ENCODE results near the gene SLC35G3.
"Not testable (repeated sequence)": the region's sequence is repeated elsewhere in the genome, so short reads cannot be mapped to it uniquely, and the experiment has no call there.

SLC35G3 gene

DNA sequence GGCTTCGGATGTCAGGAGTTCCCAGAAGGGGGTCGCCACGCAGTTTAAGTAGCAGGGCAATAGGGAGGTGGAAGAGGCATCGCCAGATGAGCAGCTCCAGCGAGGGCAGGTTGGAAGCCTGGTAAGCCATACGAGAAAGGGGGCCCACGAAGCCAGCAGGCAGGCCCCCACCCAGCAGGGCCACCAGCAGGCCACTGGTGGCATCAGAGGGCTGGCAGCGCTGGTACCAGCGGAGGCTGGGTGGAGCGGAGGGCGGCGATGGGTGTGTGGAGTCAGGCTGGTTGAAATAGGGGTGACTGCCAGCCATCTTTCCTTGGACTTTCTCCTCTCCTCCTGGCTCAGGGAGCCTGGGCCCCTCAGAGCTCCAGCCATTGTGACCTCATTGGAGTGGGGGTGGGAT is at the start of gene SLC35G3:
TSS of gene SLC35G3 (minus strand) at position 393 of the 400 bp plus-strand sequence. CDS start at position 307, 86 bp downstream.
- DNase-seq (ENCODE audit: low read depth in 2 of 2), result not testable (repeated sequence)

DNA sequence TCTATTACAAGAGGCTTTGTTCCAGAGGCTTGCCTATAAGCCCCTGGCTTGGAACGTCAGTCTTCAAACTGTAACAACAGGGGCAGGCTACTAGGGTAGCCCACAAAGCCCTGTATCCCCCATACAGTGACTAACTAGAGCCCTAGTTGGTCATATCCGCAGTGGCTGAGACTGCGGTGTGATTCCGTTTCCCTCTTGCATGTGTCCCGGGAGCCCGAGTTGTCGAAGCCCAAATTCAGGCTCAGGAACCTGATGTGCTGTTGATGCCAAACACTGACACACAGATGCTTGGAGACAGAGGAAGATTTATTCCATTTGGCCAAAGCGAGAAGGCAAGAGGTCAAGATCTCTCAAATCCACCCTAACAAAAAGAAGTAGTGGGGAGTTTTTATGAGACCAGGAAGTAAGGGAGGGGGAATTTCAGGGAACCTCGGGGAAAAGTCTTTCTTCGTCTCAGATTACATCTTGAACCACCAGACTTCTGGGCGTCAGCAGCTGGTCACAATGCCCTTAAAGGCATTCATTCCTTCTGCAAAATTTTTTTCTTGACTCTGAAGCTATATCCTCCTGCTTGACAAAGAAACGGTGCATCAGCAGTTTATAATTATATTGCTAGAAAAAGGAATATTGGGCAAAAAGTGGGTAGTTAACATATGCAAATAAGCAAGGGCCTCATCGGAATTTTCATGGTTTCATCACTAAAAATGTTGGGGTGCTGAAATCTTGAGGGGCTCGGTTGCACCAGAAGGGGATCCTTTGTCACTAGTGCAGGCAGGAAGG is 49.6 kb upstream of the SLC35G3 start:
- DNase-seq (ENCODE audit: low read depth in 2 of 2), result peak; percentile 23 to 27

DNA sequence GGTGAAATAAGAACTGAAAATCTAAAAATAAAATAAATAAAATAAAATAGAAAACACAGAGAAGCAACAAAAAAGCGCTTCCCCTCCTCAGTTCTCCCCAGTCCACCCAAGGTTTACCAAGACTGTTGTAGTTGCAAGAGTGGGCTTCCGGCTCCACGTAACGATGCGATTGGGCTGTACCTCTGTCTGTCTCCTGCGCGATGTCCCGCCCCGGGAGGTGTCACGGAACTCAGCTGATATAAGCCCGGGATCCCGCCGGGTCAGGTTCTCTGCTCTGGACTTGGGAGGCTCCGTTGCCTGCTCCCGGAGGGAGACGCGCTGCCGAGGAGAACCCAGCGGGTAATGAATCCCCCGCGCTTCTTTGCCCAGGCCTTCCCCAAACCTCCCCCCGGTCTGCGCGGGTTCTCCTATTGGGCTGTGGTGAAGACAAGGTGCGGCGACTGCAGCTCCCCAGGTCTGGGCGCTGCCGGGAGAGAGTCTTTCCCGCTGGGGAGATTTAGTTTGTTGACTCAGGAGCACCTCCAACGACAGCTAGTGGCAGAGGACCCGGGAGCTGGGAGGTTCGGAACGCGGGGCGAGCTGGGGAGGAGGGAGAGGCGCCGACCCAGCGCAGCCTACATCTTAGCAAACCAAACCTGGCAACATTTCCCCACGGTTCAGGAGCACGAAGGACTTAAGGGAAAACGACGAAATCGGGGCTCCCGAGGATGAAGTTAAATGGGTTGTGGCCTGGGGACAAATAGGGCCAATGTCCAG is 48.8 kb upstream of the SLC35G3 start, which contains the start of gene SLFN5:
TSS of gene SLFN5 (plus strand) at position 268 of the 756 bp plus-strand sequence. CDS start 15,619 bp downstream, outside the sequence.
- peak; percentile 86 to 88 for DNase-seq (ENCODE audit: low read depth in 2 of 2)

DNA sequence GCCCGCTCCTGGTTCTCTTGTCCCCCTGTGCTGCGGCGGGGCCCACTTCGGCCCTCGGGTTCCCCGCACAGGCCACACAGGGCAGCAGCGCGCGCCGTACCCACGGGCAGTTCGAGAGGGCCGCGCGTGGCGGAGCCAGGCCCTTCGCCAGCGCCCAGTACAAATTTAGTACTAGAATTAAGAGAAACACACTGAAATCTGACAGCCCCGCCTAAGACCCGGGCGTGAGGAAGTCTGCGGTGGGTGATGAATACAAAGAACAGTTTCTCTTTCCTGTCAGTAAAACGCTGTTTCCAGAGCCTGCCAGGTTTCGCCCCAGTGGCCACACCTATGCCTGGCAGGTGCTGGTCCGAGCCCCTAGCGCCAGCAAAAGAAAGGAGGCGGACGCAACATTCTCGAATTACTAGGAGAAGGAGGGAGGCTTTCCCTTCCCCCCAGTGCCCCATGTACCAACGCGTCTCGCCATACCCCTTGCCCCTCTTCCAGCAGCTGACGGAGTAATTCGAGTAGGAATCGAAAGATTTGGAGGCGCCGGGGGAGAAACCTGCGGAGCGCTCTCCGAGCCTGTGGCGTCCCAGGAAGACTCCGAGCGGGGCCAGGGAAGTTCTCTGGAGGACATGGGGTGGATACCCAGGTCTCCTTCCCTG is 48.1 kb upstream of the SLC35G3 start:
- peak; percentile 69 to 80 for DNase-seq (ENCODE audit: low read depth in 2 of 2)

DNA sequence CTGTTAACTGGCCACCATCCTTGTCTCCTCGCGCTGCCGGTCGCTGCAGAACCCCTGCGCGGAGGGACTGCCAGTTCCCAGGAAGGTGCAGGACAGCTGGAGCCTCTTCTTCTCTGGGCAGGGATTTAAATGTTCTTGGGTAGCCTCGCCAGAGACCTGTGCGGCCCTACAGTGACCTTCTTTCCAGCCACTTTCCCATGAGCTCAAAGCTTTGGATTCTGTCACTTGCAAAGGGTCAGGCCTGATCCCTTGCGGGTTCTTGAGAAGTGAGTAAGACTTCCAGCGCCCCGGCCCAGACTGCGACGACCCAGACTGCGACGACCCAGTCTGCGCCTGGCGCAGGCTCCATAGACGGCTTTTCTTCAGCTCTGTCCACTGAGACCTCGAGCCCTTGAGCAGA is 47.3 kb upstream of the SLC35G3 start:
- no peak for DNase-seq (ENCODE audit: low read depth in 2 of 2)

DNA sequence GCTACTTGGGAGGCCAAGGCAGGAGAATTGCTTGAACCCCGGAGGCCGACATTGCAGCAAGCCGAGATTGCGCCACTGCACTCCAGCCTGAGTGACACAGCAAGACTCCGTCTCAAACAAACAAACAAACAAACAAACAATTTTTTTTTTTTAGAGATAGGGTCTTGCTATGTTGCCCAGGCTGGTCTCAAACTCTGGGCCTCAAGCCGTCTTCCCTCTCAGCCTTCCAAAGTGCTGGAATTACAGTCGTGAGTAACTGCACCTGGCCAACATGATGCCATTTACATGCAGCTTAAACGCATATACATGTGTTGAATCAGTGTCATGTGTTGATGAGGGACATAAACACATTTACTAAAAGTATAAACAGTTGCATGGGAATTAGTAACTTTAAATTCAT is 46.7 kb upstream of the SLC35G3 start:
- DNase-seq (ENCODE audit: low read depth in 2 of 2), result no peak

DNA sequence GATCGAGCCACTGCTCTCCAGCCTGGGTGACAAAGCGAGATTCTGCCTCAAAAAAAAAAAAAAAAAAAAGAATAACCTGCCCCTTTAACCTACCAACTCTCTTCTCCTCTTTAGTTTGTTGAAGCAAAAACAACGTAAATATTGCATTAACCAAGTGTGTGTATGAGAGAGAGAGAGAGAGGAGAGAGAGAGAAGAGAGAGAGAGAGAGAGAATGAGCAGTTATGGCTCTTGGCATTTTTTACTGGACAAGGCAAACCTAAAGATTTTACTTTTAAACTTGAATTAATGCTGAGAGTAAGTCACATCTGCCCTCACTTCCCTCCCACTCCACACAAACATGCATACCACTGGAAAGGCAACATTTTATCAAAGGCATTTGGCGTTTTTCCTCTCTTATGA is 45.6 kb upstream of the SLC35G3 start:
- DNase-seq (ENCODE audit: low read depth in 2 of 2), result no peak

DNA sequence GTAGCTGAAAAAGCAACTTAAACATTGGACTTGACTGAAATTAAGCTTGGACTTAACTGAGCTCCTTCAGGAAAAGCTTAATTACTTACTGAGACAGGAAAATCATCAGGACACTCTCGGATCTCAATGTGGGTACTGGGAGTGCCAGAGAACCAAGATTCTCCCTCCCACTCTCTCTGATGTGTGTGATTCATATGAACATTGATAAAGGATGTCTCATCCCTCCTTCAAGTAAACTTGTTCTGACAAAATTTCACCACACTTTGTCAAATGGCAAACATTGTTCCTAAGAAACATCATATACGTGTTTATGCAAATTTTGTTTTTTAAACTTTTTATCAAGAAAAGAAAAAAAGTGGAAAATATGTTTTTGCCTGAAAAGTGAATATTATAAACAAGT is 44.6 kb upstream of the SLC35G3 start:
- DNase-seq (ENCODE audit: low read depth in 2 of 2), result no peak

DNA sequence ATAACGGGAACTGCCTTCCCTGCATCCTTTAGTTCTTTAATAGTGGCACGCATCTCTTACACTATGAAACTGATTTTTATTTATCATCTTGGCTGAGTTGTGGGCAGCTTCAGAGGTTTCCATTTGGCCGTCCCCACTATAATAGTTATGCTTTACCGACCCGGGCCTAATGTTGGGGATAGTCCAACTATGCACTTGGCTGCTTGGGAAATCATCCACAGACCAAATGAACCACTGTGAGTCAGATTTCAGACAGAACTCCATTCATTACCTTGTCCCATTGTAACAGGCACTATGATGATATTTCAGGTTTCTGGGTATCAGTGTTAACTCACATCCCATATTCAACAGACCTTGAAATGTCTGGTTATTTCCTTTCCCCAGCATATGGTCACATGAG is 42.6 kb upstream of the SLC35G3 start:
- no peak for DNase-seq (ENCODE audit: low read depth in 2 of 2)

DNA sequence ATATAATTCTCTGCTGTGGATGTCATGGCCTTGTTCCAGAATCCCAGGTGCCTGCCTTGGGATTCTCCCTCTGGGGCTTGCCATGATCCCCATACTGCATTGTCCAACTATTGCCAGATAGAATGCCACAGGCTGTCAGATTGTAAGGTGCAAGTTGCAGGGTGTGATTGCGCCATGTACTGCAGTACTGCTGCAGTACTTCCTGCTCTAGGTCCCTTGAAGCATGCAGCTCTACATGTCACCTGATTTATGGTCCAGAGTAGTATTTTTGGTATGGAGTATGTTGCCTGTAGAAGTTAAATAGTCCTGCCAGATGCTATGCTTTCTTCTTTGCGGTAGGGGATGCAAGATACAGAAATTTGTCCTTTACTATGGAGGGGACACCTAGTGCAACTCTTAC is 41.7 kb upstream of the SLC35G3 start:
- no peak for DNase-seq (ENCODE audit: low read depth in 2 of 2)

DNA sequence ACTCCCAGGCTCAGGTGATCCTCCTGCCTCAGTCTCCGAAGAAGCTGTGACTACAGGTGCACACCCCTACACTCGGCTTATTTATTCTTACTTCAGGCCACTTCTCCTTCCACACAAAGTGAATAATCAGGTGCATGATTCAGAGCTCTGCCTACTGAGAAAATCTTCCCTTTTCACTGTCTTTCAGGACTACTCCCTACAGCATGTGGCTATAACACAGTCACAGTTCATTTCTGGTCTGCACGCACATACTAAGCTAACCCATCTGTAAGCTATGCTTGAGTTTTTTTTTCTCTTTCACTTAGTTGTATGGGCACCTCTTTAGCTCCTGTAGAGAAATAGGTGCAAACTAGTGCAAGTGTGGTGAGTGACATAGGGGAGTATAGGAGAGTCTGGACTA is 41.1 kb upstream of the SLC35G3 start:
- DNase-seq (ENCODE audit: low read depth in 2 of 2), result no peak

DNA sequence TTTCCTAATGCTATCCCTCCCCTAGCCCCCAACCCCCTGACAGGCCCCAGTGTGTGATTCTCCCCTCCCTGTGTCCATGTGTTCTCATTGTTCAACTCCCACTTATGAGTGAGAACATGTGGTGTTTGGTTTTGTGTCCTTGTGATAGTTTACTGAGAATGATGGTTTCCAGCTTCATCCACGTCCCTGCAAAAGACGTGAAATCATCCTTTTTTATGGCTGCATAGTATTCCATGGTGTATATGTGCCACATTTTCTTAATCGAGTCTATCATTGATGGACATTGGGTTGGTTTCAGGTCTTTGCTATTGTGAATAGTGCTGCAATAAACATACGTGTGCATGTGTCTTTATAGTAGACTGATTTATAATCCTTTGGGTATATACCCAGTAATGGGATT is 40.1 kb upstream of the SLC35G3 start:
- DNase-seq (ENCODE audit: low read depth in 2 of 2), result not testable (repeated sequence)

DNA sequence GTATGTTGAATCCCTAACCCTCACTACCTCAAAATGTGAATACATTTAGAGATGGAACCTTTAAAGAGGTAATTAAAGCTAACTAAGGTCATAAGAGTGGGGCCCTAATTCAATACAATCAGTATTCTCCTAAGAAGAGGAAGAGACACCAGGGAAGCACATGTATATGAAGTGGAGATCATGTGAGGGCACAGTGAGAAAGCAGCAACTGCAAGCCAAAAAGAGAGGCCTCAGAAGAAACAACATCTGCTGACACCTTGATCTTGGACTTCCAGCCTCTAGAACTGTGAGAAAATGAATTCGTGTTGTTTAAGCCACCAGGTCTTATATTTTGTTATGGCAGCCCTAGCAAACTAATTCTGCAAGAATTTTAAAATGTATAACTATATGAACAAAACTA is 35.4 kb upstream of the SLC35G3 start:
- DNase-seq (ENCODE audit: low read depth in 2 of 2), result no peak

DNA sequence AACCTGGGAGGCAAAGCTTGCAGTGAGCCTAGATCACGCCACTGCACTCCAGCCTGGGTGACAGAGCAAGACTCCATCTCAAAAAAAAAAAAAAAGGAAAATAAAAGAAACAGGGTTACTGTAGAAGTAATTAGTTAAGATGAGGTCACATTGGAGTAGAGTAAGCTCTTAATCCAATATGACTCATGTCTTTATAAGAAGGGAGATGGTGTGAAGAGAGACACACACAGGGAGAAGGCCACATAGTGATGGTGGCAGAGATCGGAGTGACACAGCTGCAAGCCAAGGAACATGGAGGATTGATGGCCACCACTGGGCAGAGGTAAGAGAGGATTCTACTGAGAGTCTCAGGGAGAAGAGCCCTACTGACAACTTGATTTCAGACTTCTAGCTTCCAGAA is 33.4 kb upstream of the SLC35G3 start:
- no peak for DNase-seq (ENCODE audit: low read depth in 2 of 2)

DNA sequence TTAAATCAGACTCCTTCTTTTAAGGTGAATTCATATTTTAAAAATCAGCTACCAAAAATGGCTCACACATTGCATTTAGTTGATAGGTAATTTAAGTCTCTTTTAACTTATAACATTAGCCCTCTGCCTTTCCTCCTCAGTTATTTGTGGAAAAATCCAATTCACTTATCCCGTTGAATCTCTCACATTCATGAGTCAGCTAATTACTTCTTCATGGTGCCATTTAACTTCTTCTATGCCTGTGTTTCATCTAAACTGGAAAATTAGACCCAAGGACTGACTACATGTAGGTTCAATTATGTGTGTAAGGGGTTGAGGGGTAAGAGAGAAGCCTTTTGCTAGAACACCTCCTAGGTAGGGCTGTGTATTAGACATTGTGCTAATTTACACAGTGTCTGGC is 30.2 kb upstream of the SLC35G3 start:
- DNase-seq (ENCODE audit: low read depth in 2 of 2), result no peak

DNA sequence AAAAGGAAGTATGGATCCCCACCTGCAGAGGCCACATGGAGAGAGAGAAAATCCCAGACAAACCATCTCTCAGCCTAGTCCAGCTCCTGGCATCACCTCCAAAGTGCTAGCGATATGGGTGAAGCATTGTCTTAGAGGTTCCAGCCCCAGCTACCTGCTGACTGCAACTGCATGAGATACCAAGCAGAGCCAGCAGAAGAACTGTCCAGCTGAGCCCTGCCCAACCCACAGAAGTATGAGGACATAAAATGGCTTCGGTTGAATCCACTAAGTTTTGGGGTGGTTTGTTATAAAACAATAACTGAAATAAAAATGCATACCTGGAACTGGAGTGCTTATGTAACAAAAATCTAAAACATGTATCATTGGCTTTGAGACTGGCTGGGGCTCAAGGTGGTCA is 28.3 kb upstream of the SLC35G3 start:
- no peak for DNase-seq (ENCODE audit: low read depth in 2 of 2)

DNA sequence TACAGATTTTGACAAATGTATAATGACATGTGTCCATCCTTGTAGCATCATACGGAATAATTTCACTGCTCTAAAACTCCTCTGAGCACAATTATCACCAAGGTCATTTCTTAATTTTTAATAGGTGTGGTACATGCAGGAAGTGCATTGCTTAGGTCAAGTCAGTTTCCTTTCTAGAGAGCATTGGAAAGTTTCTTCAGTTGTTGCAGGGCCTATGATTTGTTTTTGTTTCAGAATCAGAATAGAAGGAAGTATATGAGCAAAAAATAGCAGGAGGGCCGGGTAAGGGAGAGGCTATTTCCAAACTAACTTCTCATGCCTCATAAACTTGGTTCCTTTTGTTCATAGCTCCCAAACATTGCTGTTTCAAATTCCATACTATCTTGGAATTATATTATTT is 24.7 kb upstream of the SLC35G3 start:
- no peak for DNase-seq (ENCODE audit: low read depth in 2 of 2)

DNA sequence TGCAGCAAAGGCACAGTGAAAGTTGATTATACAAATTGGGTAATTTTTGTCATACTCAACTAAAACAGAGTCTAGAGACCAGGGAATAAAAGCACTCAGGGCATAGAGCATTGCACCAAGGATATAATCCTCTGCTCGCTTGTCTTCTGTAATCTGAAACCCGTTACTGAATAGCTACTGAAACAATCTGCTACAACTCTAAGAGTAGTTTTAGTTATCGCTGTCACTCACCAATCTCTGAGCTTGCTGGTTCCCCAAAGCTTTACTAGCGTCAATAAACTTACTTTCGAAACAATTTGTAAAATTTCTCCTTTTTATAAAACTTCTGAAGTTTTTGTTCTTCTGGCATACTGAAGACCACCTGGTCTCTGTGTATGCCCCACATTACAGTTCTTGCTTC is 22.9 kb upstream of the SLC35G3 start:
- DNase-seq (ENCODE audit: low read depth in 2 of 2), result no peak

DNA sequence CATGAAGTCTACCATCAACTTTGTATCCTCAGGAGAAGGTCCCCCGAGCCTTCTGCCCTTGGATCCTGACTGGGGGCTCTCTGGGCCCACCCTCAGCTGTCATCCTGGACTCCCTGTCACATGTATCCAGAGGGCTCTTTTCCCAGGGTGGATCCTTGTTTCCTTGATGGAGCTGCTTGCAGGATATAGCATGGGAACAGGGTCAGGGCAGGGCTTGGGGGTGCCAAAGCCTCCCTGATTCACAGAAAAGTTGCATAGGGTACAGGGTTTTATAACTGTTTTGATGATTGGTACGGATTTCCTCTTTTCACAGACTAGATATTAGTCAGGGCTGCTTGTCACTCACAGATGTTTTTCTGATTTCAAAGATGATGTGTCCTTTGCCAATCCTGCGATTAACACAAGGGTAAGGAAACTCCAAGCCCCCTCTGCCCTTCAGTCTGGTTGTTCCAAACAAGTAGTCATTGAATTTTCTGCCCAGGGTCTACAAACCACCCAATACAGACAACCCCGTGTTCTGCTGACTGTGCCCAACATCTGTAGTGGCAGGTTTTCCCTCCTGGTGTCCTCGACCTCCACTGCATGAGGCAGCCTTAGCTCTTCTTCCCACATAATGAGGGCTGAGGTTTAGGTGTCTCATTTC is 20.6 kb upstream of the SLC35G3 start:
- no peak for DNase-seq (ENCODE audit: low read depth in 2 of 2)

DNA sequence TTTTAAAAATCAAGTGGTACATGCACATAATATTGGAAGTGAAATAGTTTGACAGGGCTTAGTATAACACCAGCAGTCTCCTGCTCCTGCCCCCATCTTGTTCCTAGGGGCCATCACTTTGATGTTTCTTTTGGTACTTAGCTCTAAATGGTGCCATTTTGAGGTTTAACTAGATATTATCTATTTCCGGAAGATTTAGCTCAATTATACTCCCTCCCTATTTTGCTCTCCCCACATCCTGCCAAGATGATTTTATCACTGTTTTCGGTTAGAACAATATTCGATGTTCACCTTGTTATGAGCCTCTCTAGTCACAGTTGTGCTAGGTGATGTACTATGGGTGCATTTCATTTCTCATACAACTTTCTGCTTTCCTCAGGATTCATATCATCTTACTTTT is 20.0 kb upstream of the SLC35G3 start:
- no peak for DNase-seq (ENCODE audit: low read depth in 2 of 2)

DNA sequence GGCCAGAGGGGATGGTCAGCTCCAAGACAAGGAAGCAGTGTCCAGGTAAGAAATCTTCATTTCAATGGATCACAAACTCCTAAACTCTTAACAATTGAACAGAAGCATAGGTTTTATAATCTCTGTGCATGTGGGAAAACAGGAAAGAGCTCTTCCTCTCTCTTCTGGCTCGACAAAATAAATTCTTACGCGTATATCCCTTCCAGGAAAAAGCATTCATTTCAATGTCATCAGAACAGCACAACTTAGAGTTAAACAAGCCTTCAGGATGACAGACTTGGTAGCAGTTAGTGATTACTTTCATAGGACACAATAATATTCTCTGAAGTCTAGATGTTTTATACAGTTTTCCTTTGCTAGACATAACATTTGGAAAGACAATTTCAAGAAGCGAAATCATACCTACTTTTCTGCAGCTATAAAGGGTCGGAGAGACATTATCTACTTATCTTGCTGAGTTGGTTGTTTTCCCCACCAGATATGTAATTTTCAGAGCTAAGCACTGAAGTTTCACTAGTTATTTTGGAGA is 19.3 kb upstream of the SLC35G3 start:
- no peak for DNase-seq (ENCODE audit: low read depth in 2 of 2)

DNA sequence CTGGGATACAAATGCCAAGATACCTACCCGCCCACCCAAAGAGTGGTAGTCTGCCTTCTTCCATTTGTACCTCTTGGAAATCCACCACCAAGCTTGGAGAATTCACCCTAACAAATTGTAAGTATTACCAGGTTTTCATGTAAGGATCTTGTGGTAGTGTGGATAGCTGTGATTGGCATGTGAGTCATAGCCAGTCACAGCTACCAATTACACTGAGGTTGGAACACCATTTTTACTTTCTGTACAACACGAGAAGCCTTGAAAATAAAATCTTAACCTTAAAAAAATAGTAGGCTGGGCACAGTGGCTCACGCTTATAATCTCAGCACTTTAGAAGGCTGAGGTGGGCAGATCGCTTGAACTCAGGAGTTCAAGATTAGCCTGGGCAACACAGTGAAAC is 18.5 kb upstream of the SLC35G3 start:
- DNase-seq (ENCODE audit: low read depth in 2 of 2), result no peak

Measured in activated CD8-positive, alpha-beta memory T cell treated with anti-CD3 and anti-CD28 coated beads for 4 hours (primary cell).